Eye (tissue), 1 donor: ENCODE measurements around the gene RAB40AL.
"Not testable (repeated sequence)": the region's sequence is repeated elsewhere in the genome, so short reads cannot be mapped to it uniquely, and the experiment has no call there.

Experiments
- DNase-seq: peaks from one replicate; pipeline ENCODE4 v3.0.0-alpha.2; 2015

The RAB40AL gene, protein sequence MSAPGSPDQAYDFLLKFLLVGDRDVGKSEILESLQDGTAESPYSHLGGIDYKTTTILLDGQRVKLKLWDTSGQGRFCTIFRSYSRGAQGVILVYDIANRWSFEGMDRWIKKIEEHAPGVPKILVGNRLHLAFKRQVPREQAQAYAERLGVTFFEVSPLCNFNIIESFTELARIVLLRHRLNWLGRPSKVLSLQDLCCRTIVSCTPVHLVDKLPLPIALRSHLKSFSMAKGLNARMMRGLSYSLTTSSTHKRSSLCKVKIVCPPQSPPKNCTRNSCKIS

GRCh38 chrX:102936972-102937371 is at the start of gene RAB40AL:
Gene RAB40AL (plus strand): TSS chrX:102937272. CDS start chrX:102937319, 47 bp downstream.
- DNase-seq, result not testable (repeated sequence)

- DNase-seq, result no peak
Observed at GRCh38 chrX:102887687-102888086, 49.4 kb upstream of the RAB40AL start.

DNA sequence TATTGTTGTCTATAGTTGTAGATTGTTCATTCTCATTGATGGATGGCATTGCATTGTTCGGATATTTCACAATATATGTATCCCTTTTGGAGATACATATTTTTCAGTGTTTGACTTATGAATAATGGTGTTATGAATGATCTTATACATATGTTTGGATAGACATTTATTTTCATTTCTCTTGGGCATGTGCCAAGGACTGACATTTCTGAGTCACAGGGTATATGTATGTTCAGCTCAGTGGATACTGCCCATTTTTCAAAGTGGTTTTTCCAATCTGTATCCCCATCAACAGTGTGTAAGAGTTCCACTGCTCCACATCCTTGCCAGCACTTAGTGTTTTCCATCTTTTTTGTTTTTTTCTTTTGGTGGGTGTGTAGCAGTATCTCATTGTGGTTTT is 45.0 kb upstream of the RAB40AL start:
- no peak for DNase-seq

DNA sequence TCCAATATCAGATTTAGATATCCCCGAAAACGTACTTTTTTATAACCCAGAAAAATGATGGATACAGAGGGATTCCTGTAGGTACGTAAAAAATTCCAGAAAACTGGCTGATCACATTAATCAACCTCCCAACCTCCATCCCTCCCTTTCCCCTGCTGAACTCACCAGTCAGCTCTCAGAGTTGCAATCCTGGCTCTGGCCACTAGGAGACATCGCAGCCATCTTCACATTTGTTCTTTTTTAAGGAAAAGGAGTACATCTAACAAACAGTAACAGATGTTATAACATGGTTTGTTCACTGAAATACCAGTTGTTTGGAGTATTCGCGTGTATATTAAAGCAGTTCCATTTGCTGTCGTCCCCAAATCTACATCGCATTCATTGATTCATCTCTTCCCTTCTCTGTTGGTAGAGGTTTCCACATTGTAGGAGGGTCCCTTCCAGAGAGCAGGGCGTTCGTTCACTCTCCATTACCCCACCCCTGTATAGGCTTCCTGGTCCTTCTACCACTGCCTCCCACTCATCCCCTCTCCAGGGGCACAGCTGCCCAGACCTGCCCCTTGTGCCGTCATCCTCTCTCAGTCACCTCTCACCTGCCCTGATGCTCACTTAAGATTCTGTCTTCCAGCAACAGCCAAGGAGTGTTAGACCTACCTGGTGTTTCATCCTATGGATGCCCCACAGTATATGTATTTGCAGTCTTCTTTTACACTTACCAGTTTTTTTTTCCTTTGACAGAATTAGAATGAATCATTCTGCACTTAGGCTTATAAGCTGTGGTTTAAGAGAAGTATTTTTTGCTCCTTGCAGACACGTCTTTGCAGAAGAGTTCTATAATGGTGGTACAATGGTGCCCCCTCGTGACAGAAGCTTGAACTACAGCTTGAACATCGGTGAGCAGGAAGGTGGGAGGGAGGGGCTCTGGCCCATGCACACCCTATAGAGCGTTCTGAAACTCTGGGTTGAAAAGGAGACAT is 36.8 kb upstream of the RAB40AL start:
- DNase-seq, result peak; percentile 86

DNA sequence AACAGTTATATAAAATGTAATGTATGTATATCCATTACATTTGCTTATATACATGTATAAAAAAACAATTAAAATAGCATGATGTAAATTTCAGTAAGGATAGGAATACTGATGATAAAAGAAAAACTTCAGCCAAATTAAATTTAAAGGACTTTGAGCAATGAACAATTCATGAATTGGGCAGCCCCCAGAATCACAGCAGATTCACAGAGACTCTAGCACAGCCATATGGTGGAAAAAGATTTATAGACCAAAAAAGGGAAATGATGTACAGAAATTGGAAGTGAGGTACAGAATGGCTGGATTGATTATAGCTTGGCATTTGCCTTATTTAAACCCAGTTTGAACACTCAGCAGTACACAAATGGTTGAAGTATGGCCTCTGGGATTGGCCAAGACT is 34.7 kb upstream of the RAB40AL start:
- no peak for DNase-seq

GRCh38 chrX:102930990-102931756 is 5.9 kb upstream of the RAB40AL start:
- DNase-seq, result no peak

DNA sequence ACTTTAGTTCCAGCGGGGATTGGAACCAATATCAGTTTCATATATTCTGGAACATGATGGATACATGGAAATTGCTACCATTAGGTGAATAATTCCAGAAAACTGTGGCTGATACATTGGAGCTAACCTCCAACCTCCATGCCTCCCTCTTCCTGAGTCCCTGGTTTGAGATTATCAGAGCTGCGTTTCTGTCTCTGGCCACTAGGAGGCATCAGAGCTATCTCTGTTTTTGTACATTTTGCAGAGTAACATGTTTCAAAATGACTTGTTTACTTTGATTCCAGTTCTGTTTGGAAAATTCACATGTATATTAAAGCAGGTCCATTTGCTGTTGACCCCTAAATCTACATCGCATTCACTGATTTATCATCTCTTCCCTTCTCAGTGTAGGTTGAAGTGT is 2.4 kb upstream of the RAB40AL start:
- DNase-seq, result peak; percentile 38

GRCh38 chrX:102950908-102951866 is 14.1 kb downstream of the RAB40AL start:
- peak; percentile 83 for DNase-seq

- DNase-seq, result no peak
Observed at GRCh38 chrX:102957751-102958150, 20.7 kb downstream of the RAB40AL start.

DNA sequence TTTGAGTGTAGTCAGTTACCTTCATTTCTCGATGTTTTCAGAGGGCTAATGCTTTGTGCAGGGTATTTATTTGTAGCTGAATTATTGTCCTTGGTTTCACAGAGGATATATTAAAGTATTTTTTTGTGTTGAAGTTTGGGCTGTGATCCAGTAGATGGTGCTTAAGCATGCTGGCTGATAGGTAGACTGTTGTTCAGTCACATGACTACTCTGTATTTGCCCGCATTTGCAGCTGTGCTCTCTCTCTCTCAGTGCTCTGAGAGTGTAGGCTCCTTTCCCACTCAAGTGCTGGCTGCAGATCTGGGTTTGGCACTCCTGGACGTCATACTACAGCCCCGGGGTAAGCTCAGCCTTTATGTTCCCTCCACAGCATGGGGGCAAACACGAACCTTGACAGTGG is 21.7 kb downstream of the RAB40AL start:
- no peak for DNase-seq

- DNase-seq, result no peak
Observed at GRCh38 chrX:102959471-102959870, 22.4 kb downstream of the RAB40AL start.

- no peak for DNase-seq
Observed at GRCh38 chrX:102963955-102964354, 26.9 kb downstream of the RAB40AL start.

DNA sequence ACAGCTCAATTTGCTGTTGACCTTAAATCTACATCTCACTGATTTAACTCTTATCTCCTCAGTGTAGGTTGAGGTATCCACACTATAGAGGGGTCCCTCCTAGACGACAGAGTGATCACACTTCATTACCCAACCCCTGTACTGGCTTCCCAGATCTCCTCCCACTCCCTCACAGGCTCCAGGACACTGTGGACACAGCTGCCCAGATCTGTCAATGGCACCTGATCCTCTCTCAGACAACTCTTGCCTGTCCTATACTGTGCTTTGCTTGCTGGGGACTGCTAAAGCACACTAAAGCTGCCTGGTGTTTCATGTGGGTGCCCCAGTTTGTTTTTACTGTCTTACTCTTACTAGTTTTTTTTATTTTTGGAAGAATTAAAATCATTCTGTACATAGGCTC is 27.9 kb downstream of the RAB40AL start:
- DNase-seq, result no peak

DNA sequence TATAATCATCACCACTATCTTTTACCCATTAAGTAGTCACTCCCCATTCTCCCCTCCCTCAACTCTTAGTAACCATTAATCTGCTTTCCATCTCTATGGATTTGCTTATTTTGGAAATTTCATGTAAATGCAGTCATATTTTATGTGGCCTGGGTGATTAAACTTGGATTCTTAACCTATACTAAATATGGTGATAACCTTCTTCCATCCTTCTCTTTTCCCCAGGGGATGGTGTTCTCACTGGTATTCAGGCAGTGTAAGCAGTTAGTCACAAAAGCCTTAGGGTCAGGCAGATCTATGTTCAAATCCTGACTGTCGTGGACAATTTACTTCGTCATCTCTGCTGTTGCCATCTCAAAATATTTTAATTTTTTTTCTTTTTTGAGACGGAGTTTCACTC is 29.6 kb downstream of the RAB40AL start:
- DNase-seq, result no peak

DNA sequence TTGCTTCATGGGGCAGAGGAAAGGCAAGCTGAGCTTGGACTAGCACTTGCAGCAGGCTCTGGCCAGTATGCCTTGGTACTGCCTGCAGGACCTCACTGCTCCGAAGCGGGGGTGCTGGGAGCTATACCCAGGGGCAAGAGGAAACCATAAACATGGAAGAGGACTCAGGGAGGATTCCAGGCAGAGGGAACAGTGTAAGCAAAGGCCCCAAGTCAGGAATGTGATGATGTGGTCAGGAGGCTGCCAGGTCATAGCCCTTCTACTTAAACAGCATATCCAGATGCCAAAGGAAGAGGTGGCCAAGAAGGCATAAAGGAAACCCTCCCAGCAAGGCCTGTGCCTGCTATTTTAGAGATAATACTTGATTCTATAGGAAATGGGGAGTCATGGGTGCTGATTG is 31.1 kb downstream of the RAB40AL start:
- no peak for DNase-seq

- not testable (repeated sequence) for DNase-seq
Observed at GRCh38 chrX:102971536-102971935, 34.5 kb downstream of the RAB40AL start.

DNA sequence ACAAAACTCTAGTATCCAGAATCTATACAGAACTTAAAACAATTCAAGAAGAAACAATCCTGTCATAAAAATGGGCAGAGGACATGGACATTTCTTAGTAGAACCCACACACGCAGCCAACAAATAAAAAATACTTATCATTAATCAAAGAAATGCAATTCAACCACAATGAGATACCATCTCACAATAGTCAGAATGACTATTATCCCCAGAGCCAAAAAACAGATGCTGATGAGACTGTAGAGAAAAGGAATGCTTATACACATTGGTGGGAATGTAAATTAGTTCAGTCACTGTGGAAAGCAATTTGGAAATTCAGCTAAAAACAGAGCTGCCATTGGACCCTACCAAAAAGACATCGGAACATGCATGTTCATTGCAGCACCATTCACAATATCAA is 37.9 kb downstream of the RAB40AL start:
- DNase-seq, result no peak

- no peak for DNase-seq
Observed at GRCh38 chrX:102976286-102976685, 39.2 kb downstream of the RAB40AL start.

DNA sequence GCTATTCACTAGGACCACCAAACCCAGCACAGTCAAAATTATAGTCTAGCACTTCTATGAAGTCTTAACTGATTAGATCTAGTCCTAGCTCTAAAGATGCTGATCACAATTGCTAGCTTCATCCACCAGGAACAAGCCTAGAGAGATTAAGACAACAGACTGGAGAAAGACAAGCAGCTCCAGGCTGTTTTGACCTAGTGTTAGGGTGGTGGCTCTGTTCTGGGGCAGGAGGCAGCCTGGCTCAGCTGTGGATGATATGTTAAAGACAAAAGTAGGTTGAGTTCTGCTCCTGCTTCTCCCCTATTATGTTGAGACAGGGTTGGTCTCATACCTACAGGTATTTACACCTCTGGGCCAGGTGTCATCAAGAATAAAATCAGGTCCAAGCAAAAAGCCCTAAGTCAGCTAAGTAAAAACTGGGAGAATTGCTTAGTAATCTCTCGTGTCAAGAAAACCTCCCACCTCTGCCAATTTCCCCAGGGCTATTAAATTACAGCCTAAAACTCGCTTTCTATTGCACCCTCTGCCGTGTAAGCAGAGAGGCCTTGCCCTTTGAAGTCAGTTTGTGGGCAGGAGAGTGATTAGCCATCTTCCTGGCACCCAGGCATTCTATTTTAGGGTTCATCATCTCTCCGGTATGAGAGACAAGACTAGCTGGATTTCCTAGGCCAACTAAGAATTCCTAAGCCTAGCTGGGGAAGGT is 39.9 kb downstream of the RAB40AL start:
- DNase-seq, result no peak

- no peak for DNase-seq
Observed at GRCh38 chrX:102978594-102978993, 41.5 kb downstream of the RAB40AL start.

GRCh38 chrX:102979536-102979935 is 42.5 kb downstream of the RAB40AL start:
- no peak for DNase-seq
